ENCODE results near the gene CLECL1.

CLECL1 gene

DNA sequence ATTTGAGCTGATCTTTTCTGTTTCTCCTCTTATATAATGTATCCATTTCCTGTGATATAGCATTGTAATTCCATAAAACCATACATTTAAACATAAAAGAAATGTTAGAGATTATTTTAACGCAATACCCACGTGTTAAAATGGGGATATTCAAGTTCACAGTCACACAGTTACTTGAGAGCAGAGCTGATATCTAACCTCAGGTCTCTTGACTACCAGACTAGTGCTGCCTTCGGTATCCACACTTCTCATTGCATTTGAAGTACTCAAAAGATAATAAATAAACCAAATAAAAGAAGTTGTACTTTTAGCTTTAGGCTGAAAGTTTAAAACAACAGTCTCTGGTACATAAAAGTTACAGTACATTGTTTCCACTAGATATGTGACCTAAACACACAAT is 2.9 kb downstream of the CLECL1 start:
- Histone ChIP-seq H3K4me1 (ENCODE audit: insufficient read depth, poor library complexity, severe bottlenecking) (peaks cover 17% of the 10 kb centered on the region), H3K4me3 (ENCODE audit: severe bottlenecking) (no peak overlapping the region), H3K27me3 (ENCODE audit: insufficient read depth, poor library complexity, severe bottlenecking) (no peaks in the 10 kb centered on the region), H3K9me3 (ENCODE audit: severe bottlenecking) (no peaks in the 10 kb centered on the region), H3K27ac (ENCODE audit: poor library complexity, severe bottlenecking) (no peak overlapping the region), H3K36me3 (ENCODE audit: low read depth) (no peaks in the 10 kb centered on the region)
- DNase-seq (ENCODE audit: low spot score) = no peak
- no peak for ATAC-seq (ENCODE audit: low read depth)
- TF ChIP-seq, protein P1, sequence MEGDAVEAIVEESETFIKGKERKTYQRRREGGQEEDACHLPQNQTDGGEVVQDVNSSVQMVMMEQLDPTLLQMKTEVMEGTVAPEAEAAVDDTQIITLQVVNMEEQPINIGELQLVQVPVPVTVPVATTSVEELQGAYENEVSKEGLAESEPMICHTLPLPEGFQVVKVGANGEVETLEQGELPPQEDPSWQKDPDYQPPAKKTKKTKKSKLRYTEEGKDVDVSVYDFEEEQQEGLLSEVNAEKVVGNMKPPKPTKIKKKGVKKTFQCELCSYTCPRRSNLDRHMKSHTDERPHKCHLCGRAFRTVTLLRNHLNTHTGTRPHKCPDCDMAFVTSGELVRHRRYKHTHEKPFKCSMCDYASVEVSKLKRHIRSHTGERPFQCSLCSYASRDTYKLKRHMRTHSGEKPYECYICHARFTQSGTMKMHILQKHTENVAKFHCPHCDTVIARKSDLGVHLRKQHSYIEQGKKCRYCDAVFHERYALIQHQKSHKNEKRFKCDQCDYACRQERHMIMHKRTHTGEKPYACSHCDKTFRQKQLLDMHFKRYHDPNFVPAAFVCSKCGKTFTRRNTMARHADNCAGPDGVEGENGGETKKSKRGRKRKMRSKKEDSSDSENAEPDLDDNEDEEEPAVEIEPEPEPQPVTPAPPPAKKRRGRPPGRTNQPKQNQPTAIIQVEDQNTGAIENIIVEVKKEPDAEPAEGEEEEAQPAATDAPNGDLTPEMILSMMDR (IDR thresholded peaks at IDR 0.05; ENCODE audit: poor library complexity, severe bottlenecking) = no peak

DNA sequence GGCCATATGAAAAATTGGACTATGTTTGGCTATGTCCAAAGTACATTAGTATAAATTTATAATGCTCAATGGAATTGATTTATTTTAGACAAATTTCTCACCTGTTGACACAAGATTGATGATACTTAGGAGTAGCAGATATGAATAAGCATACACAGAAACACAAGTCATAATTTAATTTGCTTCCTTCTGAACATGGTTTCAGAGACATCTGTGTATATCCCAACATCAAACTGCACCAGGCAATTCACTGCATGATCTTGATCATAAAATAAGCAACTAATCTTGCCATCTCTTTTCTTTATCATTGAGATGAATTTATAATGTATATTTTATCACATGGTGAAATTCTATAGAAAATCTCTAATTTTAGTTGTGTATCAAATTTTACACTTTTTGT is 3.8 kb downstream of the CLECL1 start:
- TF ChIP-seq, protein P1 (IDR thresholded peaks at IDR 0.05; ENCODE audit: poor library complexity, severe bottlenecking) = no peak
- ATAC-seq (ENCODE audit: low read depth) (no peak), DNase-seq (ENCODE audit: low spot score) (no peak)
- Histone ChIP-seq H3K4me3 (ENCODE audit: severe bottlenecking) (no peak overlapping the region), H3K4me1 (ENCODE audit: insufficient read depth, poor library complexity, severe bottlenecking) (peaks cover 17% of the 10 kb centered on the region), H3K9me3 (ENCODE audit: severe bottlenecking) (no peaks in the 10 kb centered on the region), H3K36me3 (ENCODE audit: low read depth) (no peaks in the 10 kb centered on the region), H3K27me3 (ENCODE audit: insufficient read depth, poor library complexity, severe bottlenecking) (no peaks in the 10 kb centered on the region), H3K27ac (ENCODE audit: poor library complexity, severe bottlenecking) (no peak overlapping the region)

DNA sequence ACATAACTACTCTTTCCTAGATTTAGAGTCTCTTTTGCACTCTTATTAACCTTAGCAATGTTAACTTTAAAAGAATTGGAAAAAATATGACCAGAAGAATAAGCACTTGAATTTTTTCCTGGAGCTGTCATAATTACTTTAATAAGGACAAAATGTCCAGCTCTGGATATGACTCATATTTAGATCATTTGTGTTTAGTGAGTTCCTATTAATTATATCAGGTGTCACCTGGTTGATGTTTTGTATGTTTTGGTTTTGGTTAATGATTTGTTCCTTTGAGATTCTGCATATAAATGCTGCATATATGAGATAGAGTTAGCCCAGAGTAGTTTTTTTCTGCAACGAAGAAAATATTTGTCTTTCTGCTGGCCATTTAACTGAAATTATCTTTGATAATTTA is 5.1 kb downstream of the CLECL1 start:
- ATAC-seq (ENCODE audit: low read depth) (no peak), DNase-seq (ENCODE audit: low spot score) (no peak)
- no peak overlapping the region for H3K4me3 ChIP-seq (ENCODE audit: severe bottlenecking)
- no peak overlapping the region for H3K27ac ChIP-seq (ENCODE audit: poor library complexity, severe bottlenecking)
- no peaks in the 10 kb centered on the region for H3K9me3 ChIP-seq (ENCODE audit: severe bottlenecking)
- H3K4me1 ChIP-seq (ENCODE audit: insufficient read depth, poor library complexity, severe bottlenecking) = peaks cover 17% of the 10 kb centered on the region
- TF ChIP-seq, protein P1 (IDR thresholded peaks at IDR 0.05; ENCODE audit: poor library complexity, severe bottlenecking) = no peak
- no peaks in the 10 kb centered on the region for H3K36me3 ChIP-seq (ENCODE audit: low read depth)
- H3K27me3 ChIP-seq (ENCODE audit: insufficient read depth, poor library complexity, severe bottlenecking) = no peaks in the 10 kb centered on the region

DNA sequence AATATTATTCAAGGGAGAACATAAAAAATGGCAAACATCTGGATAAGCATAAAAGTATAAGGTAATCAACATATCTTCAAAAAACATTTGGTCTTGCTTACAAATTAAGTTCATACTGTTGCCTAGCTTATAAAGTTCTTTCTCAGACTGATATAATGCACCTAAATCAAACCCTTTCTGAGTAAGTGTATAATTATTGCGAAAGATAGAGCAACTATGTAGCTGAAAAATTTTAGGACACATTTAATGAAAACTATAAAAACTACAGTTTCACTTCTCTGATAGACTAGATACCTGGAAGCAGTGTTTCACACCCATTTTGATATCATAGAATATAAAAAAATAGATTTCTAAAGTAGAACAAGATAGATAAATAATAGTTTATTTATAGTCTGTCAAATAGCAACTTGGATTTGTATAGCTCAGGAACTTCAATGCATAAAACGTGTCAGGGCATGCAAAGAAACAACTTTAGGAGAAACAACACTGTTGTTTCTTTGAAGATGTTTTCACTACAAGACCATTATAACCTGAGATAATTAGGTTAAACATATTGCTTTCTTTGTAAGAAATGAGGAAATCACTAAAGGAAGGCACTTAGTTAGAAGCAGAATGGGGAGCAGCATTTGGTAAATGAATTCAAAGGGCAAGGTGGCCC is 7.6 kb downstream of the CLECL1 start:
- Histone ChIP-seq H3K27me3 (ENCODE audit: insufficient read depth, poor library complexity, severe bottlenecking) (no peaks in the 10 kb centered on the region), H3K27ac (ENCODE audit: poor library complexity, severe bottlenecking) (no peak overlapping the region), H3K4me1 (ENCODE audit: insufficient read depth, poor library complexity, severe bottlenecking) (peaks cover 28% of the 10 kb centered on the region), H3K9me3 (ENCODE audit: severe bottlenecking) (no peaks in the 10 kb centered on the region), H3K4me3 (ENCODE audit: severe bottlenecking) (no peak overlapping the region), H3K36me3 (ENCODE audit: low read depth) (no peaks in the 10 kb centered on the region)
- ATAC-seq (ENCODE audit: low read depth) = no peak
- DNase-seq (ENCODE audit: low spot score) = no peak
- TF ChIP-seq, protein P1 (IDR thresholded peaks at IDR 0.05; ENCODE audit: poor library complexity, severe bottlenecking) = no peak

DNA sequence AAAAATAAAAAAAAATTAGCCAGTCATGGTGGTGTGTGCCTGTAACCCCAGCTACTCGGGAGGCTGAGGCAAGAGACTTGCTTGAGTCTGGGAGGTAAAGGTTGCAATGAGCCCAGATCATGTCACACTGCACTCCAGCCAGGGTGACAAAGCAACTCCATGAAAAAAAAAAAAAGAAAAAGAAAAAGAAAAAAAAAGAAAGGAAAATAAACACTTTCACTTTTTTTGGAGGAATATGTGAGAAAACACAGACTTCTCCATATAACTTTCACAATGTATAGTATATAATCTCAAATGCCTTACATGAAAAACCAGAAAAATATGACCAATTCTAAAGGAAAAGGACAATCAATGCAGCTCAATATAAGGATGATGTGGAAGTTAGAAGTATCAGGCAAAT is 8.9 kb downstream of the CLECL1 start:
- H3K27ac ChIP-seq (ENCODE audit: poor library complexity, severe bottlenecking) = no peak overlapping the region
- H3K36me3 ChIP-seq (ENCODE audit: low read depth) = no peaks in the 10 kb centered on the region
- H3K27me3 ChIP-seq (ENCODE audit: insufficient read depth, poor library complexity, severe bottlenecking) = no peaks in the 10 kb centered on the region
- no peak overlapping the region for H3K4me3 ChIP-seq (ENCODE audit: severe bottlenecking)
- no peak for ATAC-seq (ENCODE audit: low read depth)
- peaks cover 28% of the 10 kb centered on the region for H3K4me1 ChIP-seq (ENCODE audit: insufficient read depth, poor library complexity, severe bottlenecking)
- TF ChIP-seq, protein P1 (IDR thresholded peaks at IDR 0.05; ENCODE audit: poor library complexity, severe bottlenecking) = no peak
- no peaks in the 10 kb centered on the region for H3K9me3 ChIP-seq (ENCODE audit: severe bottlenecking)
- DNase-seq (ENCODE audit: low spot score) = no peak

Data from RWPE2 (cell line).